GM21423 (cell line): Measurements from ENCODE around the gene SMPD3.

Source experiments
- ATAC-seq: cut with Tn5 transposase; IDR thresholded peaks from one replicate; pipeline ENCODE4 v1.9.1; 2021; ENCODE audit warnings: mild to moderate bottlenecking, moderate library complexity; ENCODE audit not compliant: unreplicated experiment

Gene SMPD3

DNA sequence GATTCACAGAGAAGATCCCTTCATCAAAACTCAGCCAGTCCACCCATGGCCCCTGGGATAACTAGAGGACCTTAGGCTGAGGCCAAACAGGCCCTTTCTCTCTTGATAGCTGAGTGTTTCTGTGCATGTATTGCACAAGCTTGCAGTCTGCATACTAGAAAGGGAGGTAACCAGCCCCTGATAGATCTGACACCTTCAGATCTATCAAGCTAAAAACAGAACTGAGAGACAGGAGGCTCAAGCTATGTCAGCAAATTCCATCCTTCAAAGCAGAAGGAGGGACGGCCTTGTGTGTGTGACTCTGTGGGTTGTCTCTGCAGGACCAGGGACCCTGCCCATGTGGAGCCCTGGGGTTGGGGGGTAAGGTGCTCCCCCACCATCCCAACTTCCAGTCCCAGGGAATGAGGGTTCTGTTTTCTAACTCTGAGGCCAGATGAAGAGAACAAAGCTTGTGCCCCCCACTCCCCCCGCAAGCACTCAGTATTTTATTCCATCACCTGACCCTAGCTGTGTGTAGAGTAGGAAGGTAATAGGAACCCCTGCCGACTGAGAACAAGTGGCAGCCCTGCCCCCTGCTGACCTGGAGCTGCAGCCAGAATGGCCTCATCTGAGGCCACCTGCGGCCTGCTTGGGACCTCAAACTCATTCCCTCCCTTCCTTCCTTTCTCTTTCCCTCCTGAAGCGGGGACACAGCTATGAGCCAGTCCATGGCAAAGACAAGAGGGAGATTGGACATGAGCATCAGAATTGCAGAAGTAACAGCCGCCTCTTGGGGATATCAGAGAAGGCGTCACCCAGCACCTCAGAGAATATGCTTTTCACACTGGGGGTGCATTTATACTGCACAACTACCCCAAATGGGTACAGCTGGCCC lies 63.8 kb downstream of the SMPD3 start:
- ATAC-seq, result no peak

DNA sequence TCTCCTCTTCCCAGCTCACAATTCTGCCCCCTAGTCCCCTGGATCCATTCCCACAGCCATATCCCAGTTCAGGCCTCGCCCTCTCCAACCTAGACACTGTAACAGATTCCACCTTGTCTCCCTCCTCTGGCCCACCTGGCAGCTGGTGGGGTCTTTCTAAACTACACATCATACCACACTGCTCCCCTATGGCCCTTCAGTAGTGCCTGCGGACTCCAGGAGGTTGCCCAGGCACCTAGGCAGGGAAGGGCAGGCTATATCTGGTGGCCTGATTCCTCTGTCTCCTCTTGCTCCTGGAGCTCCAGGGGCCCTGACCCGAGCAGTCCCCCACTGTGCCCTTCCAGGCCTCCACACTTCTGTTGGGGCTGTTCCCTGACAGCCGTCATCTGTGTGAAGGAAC lies 64.5 kb downstream of the SMPD3 start:
- ATAC-seq, result no peak

DNA sequence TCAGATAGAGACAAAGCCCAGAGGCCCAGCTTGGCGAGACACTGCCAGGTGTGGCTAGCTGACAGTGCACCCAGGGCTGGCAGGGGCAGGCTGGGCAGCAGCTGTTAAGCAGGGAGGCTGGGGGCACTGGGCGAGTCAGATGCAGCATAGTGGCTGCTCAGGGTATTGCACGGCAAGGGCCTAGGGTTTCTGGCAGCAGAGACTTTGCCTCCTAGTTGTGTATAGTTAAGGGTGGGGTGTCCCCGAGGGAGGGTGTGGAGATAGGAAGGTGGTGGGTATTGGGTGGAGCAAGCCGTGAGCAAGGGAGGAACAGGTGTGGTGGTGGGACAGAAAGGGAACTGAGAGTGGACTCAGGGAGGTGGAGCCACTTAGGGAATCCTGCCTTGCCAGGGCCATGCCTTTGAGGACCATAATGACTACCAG lies 66.0 kb downstream of the SMPD3 start:
- ATAC-seq, result no peak

DNA sequence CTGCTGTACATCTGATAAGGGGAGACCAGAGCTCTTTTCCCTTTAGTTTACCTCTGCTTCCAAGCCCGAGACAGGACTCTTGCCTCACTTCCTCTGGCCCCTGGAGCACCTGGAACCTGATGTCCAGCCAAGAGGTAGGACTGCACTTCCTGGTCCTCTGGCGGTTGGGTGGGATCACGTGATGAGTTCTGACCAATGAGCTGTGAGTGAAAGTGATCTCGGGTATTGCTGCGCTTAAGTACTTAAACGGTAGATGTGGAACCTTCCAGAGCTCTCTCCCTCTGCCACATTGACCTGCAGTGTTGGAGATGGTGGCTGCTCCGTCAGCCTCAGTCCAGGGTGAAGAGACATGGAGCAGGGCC lies 67.0 kb downstream of the SMPD3 start:
- ATAC-seq, result no peak

DNA sequence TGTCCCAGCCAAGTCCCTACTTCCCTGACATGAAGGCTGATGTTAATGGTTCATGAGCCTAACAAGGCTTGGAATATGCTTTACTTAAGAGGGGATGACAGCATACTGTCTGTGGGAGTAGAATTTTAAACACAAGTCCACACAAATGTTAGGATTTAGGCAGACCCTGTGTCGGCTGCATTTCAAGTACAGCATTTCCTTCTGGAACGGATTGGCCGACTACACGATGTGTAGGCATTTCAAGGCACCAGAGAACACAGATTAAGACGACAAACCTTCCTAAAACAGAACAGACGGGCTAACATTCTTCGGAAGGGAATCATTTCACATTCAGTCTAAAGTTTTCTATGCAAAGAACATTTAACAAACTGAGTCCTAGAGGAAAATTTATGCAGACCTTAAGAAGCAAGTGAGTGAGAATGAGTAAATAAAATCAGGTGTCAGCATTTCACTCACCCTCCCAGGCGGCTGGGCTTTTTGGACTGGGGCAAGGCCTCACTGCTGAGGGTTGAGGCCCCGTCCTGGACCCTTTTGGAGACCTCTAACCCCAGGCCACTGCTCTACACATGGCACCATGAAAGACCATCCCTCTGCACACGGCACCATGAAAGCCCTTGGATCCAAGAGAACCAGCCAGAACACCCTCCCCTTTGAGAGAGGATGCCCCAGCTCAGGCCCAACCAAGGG lies 67.5 kb downstream of the SMPD3 start:
- no peak for ATAC-seq

DNA sequence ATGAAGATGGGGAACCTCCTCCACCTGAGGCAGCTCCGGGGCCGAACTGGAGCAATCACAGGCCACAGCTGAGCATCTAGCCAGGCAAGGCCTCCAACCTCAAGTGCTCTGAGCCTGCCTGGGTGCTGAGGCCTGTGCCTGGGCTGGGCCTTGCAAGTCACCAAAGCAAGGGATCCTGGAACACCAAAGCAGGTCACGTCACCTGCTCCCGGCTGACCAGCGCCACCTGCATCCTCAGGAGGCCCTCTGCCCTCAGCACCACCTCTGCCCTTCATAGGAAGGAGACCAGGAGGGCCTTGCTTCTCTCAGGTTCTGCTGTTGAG lies 68.0 kb downstream of the SMPD3 start:
- no peak for ATAC-seq

DNA sequence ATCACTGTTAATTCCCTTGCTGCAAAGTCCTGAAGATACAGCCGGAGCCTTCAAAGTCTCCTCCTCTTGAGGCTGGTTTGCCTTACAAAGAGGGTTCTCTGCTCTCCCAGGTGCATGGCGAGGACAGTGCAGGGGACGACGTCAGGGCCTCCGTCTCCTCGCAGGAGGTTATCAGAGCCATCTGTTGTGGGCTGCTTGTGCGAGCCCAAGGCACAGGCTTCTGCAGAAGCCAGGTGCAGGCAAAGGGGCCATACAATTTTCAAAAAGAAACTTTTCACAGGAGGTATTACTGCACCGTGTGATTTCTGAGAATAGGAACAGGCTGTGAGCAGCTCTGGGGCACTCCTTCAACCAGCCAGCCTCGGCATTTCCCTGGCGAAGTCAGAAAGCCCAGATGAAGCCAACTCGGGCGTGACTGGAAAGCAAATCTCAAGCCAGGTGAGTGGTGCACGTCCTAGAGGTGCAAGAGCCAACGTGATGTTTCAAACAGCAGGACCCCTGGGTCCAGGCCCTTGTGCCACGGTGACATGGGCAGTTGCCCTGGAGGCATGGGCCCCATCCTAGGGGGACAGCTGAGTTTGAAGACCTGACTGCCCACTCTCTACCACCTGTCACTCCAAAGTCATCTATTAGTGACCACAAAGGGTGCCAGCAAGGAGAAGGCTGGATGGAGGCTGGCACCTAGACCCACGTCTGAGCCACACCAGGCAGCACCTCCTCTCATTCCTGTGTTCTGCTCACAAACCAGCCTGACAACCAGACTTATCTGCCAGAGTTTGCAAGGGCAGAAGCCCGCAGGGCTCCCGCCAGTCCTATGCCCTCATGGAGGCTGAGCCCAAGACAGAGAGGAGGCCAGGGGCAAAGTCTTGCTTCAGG lies 68.6 kb downstream of the SMPD3 start:
- no peak for ATAC-seq

DNA sequence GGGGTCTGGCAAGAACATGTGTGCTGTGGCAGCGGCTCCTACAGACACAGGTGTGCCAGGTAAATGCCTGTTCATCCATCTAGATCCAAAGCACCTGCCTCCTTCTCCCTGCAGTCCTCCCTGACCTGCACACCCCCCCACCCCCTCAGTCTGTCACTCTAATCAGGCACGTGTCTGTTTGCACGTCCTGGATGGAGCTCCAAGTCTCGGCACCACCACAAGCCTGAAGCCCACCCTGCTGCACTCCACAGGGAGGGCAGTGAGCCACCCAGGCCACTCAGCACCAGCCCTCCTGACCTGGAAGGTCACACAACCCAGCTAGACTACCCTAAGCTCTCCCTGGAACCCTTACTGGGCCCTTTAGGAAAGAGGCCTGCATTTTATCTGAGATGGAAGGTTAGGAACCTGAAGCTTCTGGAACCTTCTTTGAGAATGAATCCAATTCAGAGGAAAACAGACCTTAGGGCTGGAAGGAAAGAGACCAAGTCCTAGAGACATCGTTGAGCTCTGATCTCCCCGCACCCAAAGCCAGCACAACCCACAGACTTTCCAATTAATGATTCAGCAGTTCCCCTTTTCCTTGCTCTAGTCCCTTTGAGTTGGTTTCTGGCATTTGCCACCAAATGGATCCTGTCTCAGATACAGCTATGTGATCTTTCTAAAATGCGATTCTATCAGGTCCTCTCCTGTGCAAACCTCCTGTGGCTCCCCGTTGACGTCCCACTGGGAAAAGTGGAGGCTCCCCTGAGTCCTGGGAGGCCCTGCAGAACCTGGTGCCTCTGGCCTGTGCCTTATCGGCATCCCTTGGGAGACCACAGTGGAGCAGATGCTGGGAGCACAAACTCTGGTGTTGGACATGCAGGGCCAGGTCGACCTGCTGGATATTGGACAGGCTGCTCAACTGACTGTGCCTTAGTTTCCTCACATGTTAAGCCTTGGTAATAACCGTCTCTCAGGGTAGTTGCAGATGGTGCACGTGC lies 69.6 kb downstream of the SMPD3 start:
- no peak for ATAC-seq

DNA sequence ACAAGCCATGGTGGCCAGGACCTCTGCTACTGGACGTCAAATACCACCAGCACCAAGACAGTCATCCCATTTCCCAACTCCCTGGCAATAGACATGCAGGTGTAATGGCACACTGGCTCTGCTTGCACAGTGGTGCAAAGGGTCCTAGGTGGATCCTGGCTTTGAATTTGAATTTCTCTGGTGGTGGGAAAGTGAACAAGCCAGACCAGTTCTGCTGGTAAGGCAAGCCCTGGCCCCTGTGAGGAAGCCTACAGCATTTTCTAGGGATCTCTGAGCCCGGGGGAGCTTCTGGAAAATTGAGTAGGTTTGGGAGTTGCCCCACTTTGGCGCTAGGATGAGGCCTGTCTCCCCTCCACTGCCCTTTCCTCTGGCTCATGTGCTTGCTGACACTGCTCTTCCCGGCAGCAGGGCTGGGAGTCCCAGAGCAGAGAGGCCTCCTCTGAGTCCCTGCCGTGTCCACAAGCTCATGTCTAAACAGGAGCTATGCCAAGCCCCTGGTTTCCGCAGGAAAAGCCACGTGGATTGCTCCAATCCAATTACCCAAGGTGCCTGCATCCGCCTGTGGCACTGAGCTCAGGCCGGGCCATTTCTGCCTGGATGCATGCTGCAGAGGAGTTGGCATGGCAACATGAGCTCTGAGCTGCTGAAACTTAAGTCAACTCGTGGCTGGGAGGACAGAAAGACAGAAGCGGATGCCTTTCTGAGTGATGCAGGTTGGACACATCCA lies 70.5 kb downstream of the SMPD3 start:
- ATAC-seq, result no peak

DNA sequence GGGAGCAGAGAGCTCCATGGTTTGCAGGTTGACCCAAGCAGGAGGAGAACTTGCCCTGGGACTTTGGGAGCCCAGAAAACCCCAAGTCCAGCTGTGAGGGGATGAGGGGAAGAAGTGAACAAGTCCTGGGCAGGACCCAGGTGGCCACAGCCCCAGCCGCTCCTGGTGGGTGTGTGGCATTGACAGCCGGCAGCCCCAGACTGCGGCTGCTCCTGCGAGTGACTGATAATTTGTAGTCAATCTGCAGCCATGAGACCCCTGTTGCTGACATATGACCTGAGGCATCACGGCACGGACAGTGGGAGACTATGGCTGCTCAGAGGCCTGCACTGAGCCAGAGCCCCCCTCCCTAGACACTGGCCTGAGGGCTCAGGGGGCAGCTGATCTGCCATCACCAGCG lies 71.1 kb downstream of the SMPD3 start:
- no peak for ATAC-seq

DNA sequence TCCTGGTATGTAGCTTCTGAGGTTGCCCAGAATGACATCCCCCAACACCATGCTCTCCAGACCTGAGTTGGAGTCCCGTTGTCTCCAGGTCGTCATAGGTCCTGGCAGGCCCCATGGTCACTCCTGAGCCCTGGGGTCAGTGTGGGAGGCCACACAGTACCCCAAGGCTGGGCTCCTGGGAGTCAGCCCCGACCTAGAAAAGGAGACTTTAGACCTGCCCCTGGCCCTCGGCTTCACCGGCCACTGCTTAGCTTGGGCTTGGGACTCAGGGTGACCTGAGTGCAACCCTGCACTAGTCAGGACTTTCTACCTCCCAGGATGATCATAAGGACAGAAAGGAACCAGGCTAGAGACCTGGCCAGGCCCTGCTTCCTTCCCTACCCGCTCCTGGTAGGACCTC lies 71.7 kb downstream of the SMPD3 start:
- ATAC-seq, result no peak

DNA sequence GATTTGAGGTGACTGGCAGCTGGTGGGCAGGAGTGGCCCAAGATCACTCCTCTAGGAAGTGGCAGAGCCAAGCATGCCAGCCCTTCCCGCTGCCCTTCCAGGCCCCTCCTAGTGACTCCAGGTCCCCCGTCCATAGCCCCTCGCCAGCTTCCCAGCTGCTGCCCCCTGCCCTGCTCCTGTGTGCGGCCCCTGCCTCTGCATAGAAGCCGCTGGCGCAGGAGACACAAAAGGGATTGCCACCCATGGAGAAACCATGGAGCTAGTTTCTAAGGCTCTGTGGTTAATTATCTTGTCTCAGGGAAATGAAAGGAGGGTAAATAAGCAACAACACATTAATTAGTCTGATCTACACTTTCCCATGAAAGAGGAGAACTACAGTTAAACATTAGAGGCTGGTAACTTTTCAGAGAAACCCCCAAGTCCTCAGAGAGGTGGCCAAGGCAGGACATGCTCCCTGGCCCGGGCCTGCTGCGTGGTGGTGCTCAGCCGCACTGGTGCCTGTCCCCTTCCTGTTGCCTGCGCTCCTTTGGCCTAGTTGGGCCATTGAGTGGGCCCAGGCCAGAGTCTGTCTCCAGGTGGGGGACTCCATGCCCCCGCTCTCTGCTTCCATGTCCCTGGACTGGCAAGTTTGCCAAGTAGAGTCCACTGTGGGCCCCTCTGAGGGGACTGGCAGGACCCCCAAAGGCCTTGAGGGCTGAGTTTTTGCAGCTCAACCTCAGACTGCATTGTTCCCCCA lies 72.3 kb downstream of the SMPD3 start:
- ATAC-seq, result no peak

DNA sequence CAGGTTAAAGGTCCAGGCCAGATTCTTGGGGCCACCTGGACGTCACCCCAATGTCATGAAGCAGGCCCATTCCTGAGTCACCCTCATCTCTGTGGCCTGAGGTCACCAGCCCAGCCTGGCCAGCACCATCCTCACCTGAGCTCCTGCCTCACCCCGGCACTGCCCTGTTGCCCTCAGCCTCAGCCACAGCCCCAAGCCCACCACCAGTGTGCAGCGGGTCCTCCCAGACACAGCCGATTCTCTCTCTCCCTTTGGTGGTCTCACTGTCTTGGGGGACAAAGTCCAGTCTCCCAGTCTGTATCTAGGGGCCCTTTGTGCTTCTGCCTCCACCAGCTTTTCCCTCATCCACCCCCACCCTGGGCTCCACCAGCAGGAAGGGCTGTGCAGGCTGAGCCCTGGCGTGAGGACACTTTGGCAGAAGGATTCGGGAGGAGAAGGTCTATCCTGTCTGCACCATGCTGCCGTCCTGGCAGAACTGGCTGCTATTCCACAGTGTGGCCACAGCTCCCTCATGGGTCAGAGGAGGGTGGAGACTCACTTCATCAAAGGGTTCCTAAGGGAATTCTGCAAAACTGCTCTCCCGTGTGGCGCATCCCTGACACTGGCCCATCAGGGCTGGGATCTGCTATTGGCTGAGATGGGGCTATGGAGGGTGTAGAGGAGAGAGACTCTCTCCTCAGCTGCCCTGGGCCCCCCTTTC lies 73.2 kb downstream of the SMPD3 start:
- no peak for ATAC-seq

DNA sequence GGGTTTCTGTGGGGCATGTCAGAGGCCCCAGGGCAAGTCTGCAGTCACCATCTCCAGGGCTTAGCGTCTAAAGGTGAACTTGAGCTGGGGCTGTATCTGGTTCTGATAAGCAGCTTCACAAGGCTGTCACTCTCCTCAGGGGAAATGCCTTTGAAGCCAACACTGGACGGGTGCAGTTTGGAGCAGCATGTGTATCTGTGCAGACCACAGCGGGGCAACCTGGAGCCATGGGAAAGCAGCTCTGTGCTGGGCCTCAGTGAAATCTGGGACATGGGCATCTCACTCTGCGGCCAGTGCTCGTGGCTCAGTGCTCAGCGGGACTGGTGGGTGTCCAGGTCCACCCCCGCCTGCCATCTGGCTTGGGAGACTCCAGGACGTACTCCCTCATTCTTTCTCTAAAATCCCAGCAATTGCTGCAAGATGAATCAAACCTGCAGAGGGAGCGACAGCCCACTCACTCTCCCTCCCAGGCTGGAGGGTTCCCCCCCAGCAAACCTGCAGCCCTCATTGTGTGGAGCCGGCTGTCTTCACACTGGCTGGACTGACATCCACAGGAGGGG lies 74.0 kb downstream of the SMPD3 start:
- ATAC-seq, result no peak

DNA sequence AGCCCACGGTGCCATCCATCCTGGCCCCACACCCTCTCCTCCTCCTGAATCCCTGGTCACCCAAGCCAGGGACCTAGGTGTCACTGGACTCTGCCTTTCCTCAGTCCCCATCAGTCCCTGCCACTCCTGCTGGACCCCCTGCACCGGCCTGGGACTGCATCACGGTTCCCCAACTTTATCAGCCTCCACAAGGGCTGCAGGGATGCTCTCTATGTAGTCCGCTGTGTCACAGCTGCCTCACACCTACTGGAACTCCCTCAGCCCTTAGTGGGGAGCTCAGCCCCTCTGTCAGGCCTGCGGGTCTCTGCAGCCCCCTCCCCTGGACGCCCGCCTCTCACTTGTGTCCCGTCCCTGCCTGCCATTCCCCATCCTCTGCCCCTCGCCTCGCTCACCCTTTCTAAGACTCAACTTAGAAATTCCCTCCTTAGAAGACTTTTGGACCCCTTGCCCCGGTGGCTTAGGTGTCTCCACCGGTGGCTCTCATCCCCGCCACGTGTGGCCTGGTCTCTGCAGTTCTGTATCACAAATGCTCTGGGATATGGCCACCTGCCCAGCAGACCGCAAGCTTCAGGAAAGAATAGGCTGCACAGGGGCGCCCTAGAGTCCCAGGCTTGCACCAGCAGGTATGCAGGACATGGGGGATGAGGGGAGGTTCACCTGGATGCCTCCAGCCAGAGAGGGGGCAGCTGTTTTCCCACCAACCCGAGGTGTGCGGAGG lies 74.6 kb downstream of the SMPD3 start:
- no peak for ATAC-seq

DNA sequence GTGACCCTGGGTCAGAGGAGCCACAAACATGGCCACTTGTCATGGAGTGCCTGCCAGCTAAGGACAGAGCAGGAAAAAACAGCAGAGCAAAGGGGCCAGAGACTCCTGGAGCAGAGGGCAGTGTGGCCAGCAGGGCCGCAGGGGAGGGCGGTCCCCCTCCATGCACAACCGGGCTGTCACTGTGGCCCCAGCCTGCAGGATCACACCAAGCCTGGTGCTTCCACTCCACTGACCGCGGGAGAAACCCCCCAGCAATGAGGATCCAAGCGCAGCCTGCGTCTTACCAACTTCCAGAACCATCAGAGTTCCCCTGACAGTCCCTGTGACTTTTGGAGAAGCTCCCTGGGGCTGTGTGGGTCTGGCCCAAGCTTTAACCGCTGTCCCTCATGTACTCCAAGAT lies 75.5 kb downstream of the SMPD3 start:
- no peak for ATAC-seq

DNA sequence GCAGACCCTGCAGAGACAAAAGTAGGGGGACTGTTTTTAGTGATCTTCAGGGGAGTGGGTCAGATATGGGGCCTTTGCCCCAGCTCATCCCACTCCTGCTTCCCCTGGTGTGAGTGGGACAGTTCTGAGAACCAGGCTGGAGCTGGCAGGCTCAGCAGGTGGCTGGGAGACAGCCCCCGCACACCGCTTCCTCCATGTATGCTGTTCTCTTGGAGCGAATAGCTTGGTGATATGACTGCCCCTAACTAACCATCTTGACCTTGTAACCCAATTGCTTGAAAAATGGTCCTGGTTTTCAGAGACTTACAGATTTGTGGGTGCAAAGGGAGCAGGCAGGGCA lies 76.0 kb downstream of the SMPD3 start:
- ATAC-seq, result no peak
